Measurements from ENCODE around the gene TACC2.

The TACC2 gene

GRCh38 chr10:122029499-122030199, 40.7 kb downstream of the TACC2 start:
- Histone ChIP-seq H3F3A (ENCODE audit: insufficient read depth, low read length) (no peaks in the 10 kb centered on the region), H3K36me3 (ENCODE audit: insufficient read depth, low read length) (no peaks in the 10 kb centered on the region), H3K9me3 (ENCODE audit: low read length) (no peaks in the 10 kb centered on the region), H3K27ac (ENCODE audit: low read depth, low read length, poor library complexity, severe bottlenecking) (no peak overlapping the region), H2AFZ (ENCODE audit: low read length) (no peak overlapping the region), H3K27me3 (ENCODE audit: insufficient read depth, low read length) (no peaks in the 10 kb centered on the region), H3K4me3 (ENCODE audit: low read depth, low read length, poor library complexity, severe bottlenecking) (no peak overlapping the region), H3K79me2 (ENCODE audit: insufficient read depth, low read length) (no peaks in the 10 kb centered on the region), H4K20me1 (ENCODE audit: insufficient read depth, low read length) (no peaks in the 10 kb centered on the region), H3K9me2 (ENCODE audit: low read depth, low read length) (no peaks in the 10 kb centered on the region), H3K4me2 (ENCODE audit: low read length) (no peak overlapping the region), H3K9ac (ENCODE audit: low read length) (no peak overlapping the region), H3K4me1 (ENCODE audit: insufficient read depth, low read length, severe bottlenecking) (no peaks in the 10 kb centered on the region)
- TF ChIP-seq EZH2 (IDR thresholded peaks at IDR 0.05; ENCODE audit: borderline replicate concordance, low read length): no peak
- TF ChIP-seq, protein P1, sequence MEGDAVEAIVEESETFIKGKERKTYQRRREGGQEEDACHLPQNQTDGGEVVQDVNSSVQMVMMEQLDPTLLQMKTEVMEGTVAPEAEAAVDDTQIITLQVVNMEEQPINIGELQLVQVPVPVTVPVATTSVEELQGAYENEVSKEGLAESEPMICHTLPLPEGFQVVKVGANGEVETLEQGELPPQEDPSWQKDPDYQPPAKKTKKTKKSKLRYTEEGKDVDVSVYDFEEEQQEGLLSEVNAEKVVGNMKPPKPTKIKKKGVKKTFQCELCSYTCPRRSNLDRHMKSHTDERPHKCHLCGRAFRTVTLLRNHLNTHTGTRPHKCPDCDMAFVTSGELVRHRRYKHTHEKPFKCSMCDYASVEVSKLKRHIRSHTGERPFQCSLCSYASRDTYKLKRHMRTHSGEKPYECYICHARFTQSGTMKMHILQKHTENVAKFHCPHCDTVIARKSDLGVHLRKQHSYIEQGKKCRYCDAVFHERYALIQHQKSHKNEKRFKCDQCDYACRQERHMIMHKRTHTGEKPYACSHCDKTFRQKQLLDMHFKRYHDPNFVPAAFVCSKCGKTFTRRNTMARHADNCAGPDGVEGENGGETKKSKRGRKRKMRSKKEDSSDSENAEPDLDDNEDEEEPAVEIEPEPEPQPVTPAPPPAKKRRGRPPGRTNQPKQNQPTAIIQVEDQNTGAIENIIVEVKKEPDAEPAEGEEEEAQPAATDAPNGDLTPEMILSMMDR (IDR thresholded peaks at IDR 0.05; ENCODE audit: low read length): no peak

DNA sequence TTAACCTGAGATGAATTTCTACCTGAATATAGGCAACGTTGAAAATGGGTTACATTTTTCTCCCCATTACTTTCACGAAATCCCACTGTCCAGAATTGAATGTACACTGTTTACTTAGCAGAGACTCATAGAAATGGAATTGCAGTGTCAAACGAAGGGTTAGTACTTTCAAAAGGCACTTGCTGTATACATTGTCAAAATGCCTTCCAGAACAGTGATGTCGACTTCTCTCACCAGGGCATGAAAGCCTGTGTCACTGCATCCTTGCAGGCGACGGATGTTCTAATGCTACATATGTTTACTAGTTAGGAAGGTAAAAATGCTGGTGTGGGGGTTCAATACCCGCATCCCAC, 41.2 kb downstream of the TACC2 start:
- no peaks in the 10 kb centered on the region for H3K79me2 ChIP-seq (ENCODE audit: insufficient read depth, low read length)
- H3K36me3 ChIP-seq (ENCODE audit: insufficient read depth, low read length): no peaks in the 10 kb centered on the region
- no peaks in the 10 kb centered on the region for H4K20me1 ChIP-seq (ENCODE audit: insufficient read depth, low read length)
- H3K9me3 ChIP-seq (ENCODE audit: low read length): no peaks in the 10 kb centered on the region
- H3F3A ChIP-seq (ENCODE audit: insufficient read depth, low read length): no peaks in the 10 kb centered on the region
- no peak overlapping the region for H3K27ac ChIP-seq (ENCODE audit: low read depth, low read length, poor library complexity, severe bottlenecking)
- no peak for TF ChIP-seq EZH2 (IDR thresholded peaks at IDR 0.05; ENCODE audit: borderline replicate concordance, low read length)
- H3K4me1 ChIP-seq (ENCODE audit: insufficient read depth, low read length, severe bottlenecking): no peaks in the 10 kb centered on the region
- no peak overlapping the region for H3K4me3 ChIP-seq (ENCODE audit: low read depth, low read length, poor library complexity, severe bottlenecking)
- no peaks in the 10 kb centered on the region for H3K9me2 ChIP-seq (ENCODE audit: low read depth, low read length)
- no peak overlapping the region for H2AFZ ChIP-seq (ENCODE audit: low read length)
- no peak overlapping the region for H3K4me2 ChIP-seq (ENCODE audit: low read length)
- H3K27me3 ChIP-seq (ENCODE audit: insufficient read depth, low read length): no peaks in the 10 kb centered on the region
- no peak overlapping the region for H3K9ac ChIP-seq (ENCODE audit: low read length)

DNA sequence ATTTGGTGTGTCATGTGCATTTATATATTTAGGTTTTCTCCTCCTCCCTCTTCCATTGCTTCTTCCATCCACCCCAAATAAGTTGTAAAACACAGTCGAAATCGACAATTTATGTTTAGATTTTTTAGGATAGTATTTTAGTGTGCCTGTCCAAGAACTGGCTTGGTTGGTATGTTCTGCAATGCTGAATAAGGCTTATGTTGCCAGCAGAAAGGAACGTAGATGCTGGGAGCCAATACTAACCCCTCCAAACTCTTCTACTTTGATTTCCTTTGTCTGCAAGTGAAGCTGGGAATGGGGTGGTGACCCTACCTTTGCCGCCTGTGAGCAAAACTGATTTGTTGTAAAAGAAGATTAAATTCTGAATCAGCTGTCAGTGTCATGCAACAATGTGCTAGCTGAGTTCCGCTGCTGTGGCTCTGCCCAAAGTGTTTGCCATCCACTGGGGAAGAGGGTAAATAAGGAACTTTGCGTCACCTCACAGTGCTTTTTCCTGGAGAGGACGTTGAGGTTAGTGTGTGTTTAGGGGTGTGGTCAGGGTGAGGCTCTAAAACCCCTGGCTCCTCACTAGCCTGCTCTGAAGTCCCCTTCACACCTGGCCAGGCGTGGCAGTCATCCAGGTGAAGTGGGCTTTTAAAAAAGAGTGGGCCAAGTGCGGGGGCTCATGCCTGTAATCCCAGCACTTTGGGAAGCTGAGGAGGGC, 44.4 kb downstream of the TACC2 start:
- H3K36me3 ChIP-seq (ENCODE audit: insufficient read depth, low read length): no peaks in the 10 kb centered on the region

More for the DNA sequence above, 44.4 kb downstream of the TACC2 start:
- Histone ChIP-seq H2AFZ (ENCODE audit: low read length) (no peak overlapping the region), H3K9me3 (ENCODE audit: low read length) (no peaks in the 10 kb centered on the region), H3K4me1 (ENCODE audit: insufficient read depth, low read length, severe bottlenecking) (no peaks in the 10 kb centered on the region), H4K20me1 (ENCODE audit: insufficient read depth, low read length) (no peaks in the 10 kb centered on the region), H3K4me3 (ENCODE audit: low read depth, low read length, poor library complexity, severe bottlenecking) (no peak overlapping the region), H3K27me3 (ENCODE audit: insufficient read depth, low read length) (peaks cover 7% of the 10 kb centered on the region; the same call in 1 of the 2 replicates), H3K9ac (ENCODE audit: low read length) (no peak overlapping the region), H3K4me2 (ENCODE audit: low read length) (no peak overlapping the region), H3K27ac (ENCODE audit: low read depth, low read length, poor library complexity, severe bottlenecking) (no peak overlapping the region), H3K79me2 (ENCODE audit: insufficient read depth, low read length) (no peaks in the 10 kb centered on the region), H3F3A (ENCODE audit: insufficient read depth, low read length) (no peaks in the 10 kb centered on the region), H3K9me2 (ENCODE audit: low read depth, low read length) (no peaks in the 10 kb centered on the region)
- TF ChIP-seq EZH2 (IDR thresholded peaks at IDR 0.05; ENCODE audit: borderline replicate concordance, low read length): no peak
- TF ChIP-seq, protein P1 (IDR thresholded peaks at IDR 0.05; ENCODE audit: low read length): no peak
